Measurements from ENCODE around the gene CIDEB.

Gene CIDEB

DNA sequence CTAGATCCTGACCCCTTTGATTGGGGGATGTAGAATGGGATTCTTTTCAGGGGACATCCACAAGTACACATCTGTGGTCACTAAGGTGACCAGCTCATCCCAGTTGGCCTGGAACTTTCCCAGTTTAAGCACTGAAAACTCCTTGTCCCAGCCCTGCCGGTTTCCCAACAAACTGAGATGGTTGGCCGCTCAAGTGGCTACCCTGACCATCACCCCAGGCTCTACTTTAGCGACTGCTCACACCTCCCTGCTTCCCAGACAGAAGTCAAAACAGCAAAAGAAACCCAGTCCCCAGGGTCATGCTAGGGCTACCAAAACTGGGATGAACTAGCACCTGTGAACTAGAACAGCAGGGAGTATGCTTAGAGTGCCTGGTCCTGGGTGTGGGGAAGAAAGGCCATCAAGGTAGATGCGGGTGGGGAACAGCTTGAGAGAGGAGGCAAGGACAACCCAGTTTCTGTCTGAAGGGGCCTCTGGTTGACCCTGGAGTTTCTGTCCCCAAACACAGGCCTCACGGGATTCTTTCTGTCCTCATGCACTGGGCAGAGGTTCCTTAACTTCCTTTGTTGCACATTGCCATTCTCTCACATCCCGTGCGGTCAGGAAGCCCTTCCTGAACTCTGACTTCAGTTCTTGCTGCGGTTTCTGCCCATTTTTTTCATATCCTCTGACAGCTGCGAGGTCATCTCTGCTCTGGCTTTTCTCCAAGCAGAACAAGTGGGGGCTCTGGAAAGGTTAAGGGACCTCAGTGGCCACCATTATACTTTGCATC is 5.1 kb upstream of the CIDEB start:
- DNase-seq = no peak

DNA sequence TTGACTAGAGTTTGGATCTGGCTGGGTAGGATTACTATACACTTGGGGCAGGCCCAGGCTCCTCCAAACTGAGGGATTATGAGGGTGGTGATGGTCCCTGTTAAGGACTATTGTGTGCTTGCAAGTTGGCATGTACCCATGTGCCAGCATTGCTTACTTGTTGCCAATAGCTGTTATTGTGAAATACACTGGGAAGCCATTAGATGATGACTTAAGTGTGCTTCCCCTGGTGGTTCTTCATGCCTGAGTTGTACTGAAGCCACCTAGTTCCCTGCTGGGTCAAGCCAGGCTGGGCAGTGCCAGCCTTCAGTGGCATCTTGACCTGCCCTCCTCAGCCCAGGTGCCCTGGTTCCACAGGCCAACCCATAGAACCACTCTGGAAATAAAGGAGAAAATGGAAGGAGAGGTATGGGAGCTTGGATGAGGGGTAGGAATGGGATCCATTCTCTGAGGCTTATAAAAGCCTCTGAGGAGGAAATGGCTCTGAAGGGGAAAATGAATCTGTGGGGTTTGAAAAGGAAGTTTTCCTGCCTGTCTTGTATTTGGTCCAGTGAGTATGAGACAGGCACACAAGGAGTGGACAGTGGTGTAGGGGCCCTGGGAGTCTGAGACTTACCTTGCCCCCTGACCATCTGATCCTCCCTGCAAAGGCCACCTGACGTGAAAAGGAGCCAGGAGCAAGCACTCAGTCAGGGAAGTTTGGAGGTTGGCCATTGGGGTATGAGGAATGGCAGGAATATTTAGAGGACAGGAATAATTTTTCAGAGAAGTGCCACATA is 4.2 kb upstream of the CIDEB start:
- no peak for DNase-seq

DNA sequence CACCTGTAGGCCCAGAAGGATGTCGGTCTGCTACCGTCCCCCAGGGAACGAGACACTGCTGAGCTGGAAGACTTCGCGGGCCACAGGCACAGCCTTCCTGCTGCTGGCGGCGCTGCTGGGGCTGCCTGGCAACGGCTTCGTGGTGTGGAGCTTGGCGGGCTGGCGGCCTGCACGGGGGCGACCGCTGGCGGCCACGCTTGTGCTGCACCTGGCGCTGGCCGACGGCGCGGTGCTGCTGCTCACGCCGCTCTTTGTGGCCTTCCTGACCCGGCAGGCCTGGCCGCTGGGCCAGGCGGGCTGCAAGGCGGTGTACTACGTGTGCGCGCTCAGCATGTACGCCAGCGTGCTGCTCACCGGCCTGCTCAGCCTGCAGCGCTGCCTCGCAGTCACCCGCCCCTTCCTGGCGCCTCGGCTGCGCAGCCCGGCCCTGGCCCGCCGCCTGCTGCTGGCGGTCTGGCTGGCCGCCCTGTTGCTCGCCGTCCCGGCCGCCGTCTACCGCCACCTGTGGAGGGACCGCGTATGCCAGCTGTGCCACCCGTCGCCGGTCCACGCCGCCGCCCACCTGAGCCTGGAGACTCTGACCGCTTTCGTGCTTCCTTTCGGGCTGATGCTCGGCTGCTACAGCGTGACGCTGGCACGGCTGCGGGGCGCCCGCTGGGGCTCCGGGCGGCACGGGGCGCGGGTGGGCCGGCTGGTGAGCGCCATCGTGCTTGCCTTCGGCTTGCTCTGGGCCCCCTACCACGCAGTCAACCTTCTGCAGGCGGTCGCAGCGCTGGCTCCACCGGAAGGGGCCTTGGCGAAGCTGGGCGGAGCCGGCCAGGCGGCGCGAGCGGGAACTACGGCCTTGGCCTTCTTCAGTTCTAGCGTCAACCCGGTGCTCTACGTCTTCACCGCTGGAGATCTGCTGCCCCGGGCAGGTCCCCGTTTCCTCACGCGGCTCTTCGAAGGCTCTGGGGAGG is 3.1 kb upstream of the CIDEB start, which contains the start of gene LTB4R:
TSS of gene LTB4R (plus strand) at position 857 of the 959 bp plus-strand sequence. CDS start 4,150 bp downstream, outside the sequence.
- peak; percentile 62 for DNase-seq

DNA sequence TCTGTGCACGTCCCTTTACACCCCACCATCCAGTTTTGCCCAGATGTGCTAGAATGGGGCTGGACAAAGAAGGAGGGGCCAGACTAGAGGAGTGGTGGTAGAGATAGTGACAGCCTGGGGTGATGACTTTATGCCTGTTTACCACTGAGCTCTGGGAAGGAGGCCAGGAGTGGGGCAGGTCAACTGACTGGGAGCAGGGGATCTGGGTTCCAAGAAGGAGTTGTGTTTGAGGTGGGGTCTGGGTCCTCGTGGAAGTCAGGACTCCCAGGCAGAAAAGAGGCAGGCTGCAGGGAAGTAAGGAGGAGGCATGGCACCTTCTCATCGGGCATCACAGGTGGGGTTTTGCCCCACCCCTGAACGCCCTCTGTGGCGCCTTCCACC is 2.5 kb upstream of the CIDEB start:
- DNase-seq = no peak

DNA sequence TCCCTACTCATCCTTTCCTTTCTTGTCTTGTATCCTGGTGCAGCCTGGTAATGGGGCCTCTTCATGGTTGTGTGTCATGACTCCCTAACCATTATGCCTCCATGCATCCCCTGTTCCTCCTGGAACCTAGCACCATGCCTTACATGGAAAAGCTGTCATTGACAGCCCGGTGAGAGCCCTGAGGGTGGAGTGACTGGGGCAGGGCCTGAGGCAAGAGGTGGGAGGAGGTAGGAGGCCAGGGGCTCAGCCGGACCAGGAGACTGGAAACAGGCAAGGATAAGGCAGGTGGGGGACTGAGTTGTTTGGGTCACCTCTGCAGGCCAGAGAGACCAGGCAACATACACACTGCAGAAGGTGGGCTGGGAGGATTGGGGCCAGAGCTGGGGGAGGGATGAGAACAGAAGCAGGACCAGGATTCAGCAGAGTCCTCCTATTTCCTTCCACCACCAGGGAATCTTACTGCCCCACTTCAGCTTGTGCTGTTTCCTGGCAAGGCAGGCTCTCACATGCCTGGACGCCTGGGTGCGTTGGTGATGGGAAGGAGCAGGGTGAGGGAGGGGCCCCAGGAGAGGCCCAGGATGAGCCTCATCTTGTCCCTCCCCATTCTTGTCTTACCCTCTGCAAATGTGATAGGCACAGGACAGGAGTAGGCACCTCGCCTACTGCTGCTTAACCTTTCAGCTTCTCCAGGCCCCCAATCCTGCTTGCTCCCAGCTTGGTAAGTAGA is 1.9 kb upstream of the CIDEB start, which contains the start of gene LTB4R2:
TSS of gene LTB4R2 (plus strand) at position 603 of the 727 bp plus-strand sequence. CDS start 525 bp downstream, outside the sequence.
- no peak for DNase-seq

DNA sequence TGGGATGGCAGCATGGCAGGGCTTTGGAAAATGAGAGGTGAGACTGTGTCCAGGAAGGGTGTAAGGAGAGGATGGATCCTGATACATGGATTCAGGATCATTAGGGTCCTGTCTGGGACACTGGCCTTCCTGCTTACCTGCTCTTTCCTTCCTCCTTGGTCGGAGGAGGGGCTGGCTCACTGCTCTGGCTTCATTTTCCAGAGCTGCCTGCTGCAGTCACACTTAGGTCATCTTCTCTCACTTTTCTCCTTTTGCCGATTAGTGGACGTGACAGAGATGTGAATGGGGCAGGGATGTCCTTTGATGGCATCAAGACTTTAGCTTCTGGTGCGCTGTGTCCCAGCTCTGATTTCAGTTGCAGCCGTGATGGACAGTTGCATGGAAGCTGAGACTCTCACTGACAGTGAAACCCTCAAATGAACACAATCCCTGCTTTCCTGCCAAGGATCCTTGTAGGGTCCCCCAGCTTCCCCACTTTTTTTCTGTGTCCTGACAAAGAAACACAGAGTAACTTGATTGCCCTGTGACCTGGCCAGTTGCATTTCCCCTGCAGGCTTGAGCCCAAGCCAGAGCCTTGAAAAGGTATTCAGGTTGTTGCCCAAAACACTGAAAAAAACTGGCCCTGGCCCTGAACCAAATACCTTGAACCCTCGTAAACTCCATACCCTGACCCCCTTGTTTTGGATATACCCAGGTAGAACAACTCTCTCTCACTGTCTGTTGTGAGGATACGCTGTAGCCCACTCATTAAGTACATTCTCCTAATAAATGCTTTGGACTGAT is 756 bp upstream of the CIDEB start:
- no peak for DNase-seq

DNA sequence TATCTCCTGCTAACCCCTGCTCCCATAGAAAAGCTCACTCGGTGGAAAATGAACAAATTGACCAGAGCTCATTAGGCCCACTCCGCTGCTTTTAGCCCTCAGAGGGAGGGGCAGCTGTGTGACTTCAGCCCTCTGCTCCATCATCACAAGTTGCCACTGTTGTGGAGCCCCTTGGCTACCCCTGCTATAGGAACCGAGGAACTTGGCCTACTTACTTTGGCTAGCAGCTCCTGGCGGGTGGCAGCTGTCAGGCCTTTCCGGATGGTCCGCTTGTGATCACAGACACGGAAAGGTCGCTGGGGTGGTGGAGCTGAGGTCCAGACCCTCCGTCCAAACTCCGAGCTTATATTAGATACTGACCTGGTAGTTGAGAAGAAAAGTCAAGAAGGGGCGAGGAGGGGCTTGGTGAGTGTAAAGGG is 612 bp downstream of the CIDEB start:
- DNase-seq = no peak

DNA sequence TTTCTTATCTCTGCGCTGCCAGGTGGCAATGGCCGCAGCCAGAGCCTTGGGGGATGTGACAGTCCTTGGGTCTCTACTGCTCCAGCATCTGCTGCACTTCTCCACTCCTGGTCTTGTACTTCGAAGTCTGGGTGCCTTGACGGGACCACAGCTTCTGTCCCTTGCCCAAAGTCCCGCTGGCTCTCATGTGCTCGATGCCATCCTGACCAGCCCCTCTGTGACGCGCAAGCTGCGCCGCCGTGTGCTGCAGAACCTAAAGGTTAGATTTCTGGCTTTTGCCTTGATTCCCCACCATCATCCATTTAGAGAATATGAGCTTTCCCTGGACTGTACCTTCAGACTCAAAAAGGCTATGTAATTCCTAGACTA is 3.8 kb downstream of the CIDEB start:
- no peak for DNase-seq

DNA sequence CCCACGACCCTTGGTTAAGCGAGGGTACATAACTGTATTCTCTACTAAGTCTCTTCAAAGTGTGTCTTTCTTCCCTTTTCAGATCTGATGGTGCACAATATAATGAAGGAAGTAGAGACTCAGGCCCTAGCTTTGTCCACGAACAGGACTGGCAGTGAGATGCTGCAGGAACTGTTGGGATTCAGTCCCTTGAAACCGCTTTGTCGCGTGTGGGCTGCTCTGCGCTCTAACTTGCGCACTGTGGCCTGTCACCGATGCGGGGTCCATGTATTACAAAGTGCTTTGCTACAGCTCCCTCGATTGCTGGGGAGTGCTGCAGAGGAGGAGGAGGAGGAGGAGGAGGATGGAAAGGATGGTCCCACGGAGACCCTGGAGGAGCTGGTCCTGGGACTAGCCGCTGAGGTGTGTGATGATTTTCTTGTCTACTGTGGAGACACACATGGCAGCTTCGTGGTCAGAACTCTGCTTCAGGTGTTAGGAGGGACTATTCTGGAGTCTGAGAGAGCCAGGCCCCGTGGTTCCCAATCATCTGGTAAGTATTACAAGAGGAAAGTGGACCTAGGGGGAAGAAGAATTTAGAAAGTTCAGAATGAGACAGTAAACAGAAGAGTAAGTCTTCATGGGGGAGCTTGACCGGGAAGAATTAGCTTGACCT is 7.3 kb downstream of the CIDEB start:
- DNase-seq = no peak

DNA sequence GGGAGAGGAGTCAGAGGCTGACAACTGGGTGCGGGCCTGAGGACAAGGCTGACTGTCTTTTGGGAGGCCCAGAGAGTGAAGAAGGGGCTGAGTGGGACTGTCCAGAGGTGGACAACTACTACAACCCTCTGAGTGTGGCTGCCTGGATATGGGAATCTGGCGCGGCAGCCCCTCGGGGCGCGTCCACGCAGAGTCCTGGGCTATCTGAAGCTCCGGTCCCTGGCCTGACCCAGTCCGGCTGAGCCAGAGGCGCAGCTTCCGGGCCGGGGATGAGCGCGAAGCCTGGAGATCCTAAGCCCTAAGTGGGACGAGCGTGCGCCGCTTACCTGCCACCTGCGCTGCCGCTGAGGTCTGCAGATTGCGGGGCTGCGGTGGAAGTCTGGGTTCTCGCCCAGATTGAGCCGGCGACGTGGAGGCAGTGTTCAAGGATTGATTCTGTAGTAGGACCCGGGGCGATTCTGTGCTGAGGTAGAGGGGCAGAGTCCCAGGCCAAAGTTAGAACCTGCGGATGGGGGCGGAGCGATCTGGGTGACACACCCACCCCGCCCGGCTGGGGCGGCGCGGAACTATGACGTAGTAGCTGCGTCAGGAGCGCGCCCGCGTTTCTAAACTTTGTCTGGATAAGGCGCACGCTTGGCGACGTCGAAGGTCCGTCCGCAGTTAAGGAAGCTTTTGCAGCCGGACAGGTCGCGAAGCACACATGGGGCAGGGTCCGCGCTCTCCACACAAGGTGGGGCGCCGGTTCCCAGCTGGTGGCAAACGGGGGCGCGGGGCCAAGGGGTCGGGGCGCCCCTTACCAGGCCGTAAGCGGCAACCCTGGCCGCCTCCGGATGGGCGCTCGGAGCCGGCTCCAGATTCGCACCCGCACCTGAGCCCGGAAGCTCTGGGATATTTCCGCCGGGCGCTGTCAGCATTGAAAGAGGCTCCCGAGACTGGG is 8.3 kb downstream of the CIDEB start, which contains the start of the genes DHRS1 and NOP9:
TSS of gene DHRS1 (minus strand) at position 526 of the 937 bp plus-strand sequence. CDS start 674 bp downstream, outside the sequence.
TSS of gene NOP9 (plus strand) at position 596 of the 937 bp plus-strand sequence. CDS start at position 701, 105 bp downstream.
- peak; percentile 88 for DNase-seq

DNA sequence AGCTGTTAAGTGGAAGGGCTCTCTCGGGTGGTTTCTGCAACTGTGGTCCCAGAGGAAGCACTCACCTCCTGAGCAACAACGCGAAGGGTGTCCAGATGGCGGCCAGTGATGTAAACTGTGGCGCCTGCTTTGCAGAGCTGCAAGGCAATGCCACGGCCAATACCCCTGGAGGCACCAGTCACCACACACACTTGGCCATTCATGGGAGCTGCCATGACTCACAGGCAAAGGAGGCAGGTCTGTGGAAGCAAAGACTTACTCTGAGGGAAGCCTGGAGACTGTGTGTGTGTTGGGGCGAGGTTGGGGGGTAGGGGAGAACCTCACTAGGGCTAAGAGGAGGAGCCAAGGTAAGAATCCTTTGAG is 8.9 kb downstream of the CIDEB start:
- DNase-seq = peak; percentile 45

DNA sequence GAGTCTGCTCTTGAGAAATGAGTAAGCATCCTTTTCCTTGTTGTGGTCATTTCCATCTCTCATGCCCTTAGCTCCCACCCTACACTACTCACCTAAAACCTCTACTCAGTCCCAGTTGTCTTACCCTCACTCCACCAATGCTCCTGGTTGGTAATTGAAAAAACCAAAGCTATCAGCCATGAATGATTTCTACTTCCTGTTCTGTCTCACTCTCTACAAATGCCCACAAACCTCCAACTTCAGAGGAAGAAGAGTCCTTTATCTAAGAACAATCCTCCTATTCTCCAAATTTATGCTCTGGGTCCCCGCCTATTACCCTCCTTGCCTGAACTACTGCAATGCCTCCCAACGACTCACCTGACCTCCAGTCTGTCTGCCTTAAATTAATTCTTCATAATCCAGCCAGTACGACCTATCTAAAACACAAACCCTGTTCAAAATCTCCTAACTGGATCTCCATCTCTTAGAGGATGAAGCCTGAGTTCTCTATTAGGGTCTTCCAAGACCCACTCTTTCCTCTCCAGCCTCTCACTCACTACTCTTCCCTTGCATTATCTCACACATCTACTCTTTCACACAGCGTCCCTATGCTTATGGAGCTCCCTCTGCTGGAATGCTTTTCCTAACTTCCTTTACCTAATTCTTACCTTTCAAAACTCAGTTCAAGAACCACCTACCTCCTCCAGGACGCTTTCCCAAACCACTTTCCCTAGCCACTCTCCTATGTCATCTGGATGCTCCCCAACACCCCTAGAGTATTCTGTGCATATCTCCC is 10.4 kb downstream of the CIDEB start:
- peak; percentile 23 for DNase-seq

DNA sequence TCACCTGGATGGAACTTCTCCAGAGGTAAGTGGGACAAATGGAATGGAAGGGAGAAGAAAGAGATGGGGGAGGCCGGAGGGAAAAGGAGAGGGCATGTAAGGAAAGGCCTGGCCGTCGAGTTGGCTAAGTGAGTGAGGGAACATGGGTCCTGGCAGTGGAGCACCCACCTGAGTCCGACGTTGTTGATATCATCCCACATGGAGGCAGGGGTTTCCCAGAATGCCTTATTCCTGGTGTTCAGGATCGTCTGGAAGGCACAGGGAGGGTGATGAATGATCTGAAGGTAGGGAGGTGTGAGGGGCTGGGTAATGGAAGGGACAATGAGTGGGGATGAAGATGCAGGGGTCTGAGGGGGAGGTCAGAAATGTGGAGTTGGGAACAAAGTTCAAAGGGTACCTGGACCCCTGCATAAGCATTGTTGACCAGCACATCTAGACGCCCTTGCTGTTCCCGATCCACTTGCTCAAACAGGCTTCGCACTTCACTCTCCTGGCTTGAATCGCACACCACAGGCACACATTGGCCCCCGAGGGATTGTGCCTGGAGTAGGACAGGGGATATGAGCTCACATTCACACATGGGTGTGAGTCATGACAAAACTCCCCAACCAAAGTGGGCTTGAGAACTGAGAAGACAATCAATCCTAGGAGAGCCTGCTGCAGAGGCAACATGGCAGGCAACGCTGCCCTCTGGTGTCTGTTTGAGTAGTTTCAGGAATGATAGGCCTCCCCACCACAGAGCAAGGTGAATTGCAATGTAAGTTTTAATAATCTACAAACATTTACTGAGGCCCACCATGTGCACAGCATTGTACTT is 11.2 kb downstream of the CIDEB start:
- DNase-seq = peak; percentile 93

DNA sequence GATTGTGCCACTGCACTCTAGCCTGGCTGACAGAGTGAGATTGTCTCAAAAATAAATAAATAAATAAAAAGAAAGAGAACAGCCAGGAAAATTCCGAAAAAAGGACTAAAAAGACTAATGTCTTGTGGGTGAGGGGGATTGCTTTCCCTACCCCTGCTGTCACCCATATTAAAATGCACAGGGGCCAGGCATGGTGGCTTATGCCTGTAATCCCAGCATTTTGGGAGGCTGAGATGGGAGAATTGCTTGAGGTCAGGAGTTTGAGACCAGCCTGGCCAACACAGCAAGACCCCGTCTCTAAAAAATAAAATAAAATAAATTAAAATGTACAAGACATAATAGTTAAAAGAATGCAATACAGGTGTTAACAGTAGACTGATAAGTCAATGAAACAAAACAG is 14.3 kb downstream of the CIDEB start:
- DNase-seq = no peak

DNA sequence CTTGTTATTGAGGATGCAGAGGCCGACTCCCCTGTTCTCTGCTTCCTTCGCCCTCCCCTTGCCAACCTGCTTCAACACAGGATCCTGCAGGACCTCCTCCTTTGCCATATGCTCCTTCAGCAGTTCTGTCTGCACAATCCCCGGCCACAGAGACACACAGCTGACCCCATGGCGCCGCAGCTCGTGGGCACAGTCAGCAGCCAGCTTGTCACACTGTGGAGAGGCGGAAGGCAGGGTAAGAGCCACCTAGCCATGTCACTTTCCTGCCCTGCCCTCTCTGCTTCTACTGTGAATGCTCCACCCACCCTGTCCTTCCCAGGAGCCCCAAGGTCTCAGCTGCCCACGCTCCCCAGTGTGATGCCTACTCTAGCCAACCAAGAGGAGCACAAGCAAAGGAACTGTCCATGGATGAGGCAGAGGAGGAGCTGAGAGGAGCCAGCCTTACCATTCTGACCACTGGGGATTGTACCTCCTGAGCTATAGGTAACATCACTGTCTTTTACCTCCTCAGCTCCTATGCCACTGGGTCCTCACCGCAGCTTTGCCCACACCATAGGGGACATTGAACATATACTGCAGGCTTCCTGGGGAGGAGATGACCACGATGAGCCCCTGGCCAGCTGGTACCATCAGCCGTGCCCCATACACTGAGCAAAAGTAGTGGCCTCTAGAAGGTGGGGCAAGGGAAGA is 15.5 kb downstream of the CIDEB start:
- no peak for DNase-seq

DNA sequence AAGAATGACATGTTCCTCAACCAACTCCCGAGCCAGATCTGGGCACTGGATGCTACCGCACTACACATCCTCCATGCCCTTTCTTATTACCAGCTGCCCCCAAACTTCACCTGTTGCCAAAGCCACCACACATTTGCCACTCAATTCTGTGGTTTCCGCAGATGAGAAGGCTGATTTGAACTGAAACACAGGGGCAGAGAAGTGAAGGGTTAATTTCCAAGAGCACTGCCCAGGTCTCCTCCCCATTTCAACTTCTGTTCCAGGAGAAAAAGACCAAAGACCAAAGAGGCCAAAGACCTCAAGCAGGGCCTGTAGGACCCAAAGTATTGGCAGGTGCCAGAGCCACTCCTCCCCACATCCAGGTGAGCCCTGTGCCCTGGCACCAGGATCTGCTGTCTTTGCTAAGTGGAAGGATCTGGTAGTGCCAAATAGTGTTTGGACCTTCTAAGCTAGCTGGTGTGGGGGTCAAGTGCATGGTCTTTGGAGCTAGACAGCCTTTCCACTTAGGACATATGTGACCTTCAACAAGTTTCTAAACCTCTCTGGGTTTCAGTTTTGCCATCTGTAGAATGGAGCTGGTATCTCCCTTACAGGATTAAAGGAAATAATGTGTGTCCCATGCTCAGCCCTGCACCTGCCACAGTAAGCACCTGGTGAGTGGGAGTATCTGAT is 16.2 kb downstream of the CIDEB start:
- no peak for DNase-seq
